K562 (cell line): ENCODE results near the gene GHR. TPM values are rescaled to one million over a fixed set of nuclear protein-coding genes. Genes with fewer than 3 reads are reported as not detected.

Source experiments
- ATAC-seq: fragments of 200-7000 bp; cut with Tn5 transposase; 3 replicates; pipeline ENCODE4 v1.9.1; 2020; ENCODE audit warnings: moderate library complexity
- BruUV-seq: library from RNA; stranded (reverse); fragments of 400-500 nt; replicated peaks from 2 replicates; lab custom pipeline; 2021; lab: Mats Ljungman, UMichigan
- CTCF ChIA-PET: fragments of 300-600 bp; formaldehyde crosslinking; extraction: SDS; loops from one replicate; lab custom pipeline; 2021; ENCODE audit warnings: low intra/inter-chr PET ratio; lab: Yijun Ruan, JAX
- POLR2A ChIA-PET: fragments of 300-600, 350-650 bp; sonication (Branson Sonifier 250); formaldehyde crosslinking; extraction: SDS; loops from one replicate; lab custom pipeline; 2021; ENCODE audit warnings: antibody characterized with exemption, inconsistent platforms; lab: Yijun Ruan, JAX
- DNase-seq, 4 experiments: peaks; one replicate each; pipeline versions ENCODE4 v3.0.0 to v3.0.0-alpha.2; 2011 to 2018; ENCODE audit warnings: low spot score in 3 of 4, mixed read lengths in 3 of 4; ENCODE audit errors: extremely low read depth in 1 of 4
- FAIRE-seq: peaks from 2 replicates; lab custom pipeline; 2011; peaks lifted over from hg19 to GRCh38; lab: Jason Lieb, UNC
- H2AFZ ChIP-seq: 2 replicates; pipeline ENCODE4 v1.6.0; 2011; ENCODE audit warnings: low read depth, low read length, control low read depth, inconsistent platforms
- H3K27ac ChIP-seq: fragments of 200-600 bp; 3 replicates; pipeline ENCODE4 v1.8.0; 2011; ENCODE audit warnings: low read depth, mild to moderate bottlenecking, control low read depth, inconsistent platforms, low read length, moderate library complexity, mixed read lengths; ENCODE audit errors: extremely low read depth
- H3K27me3 ChIP-seq, 2 experiments: fragments of 300-600 bp in 1 of 2; 2 replicates in 1 of 2; 3 replicates in 1 of 2; pipeline versions ENCODE4 v1.6.0 to v1.8.0; 2011; ENCODE audit warnings: inconsistent platforms in 2 of 2, low read length in 2 of 2, mild to moderate bottlenecking in 1 of 2, mixed read lengths in 1 of 2, moderate library complexity in 1 of 2; ENCODE audit not compliant: control insufficient read depth in 2 of 2, insufficient read depth in 2 of 2
- H3K36me3 ChIP-seq: fragments of 300-600 bp; 3 replicates; pipeline ENCODE4 v1.8.0; 2011; ENCODE audit warnings: mild to moderate bottlenecking, low read length, inconsistent platforms; ENCODE audit not compliant: control insufficient read depth, insufficient read depth
- H3K4me1 ChIP-seq, 2 experiments: fragments of 200-600 bp in 1 of 2; replicated peaks in 1 of 2; 2 replicates in 1 of 2; 3 replicates in 1 of 2; pipeline versions ENCODE4 v1.5.1 to v1.8.0; 2011; ENCODE audit warnings: inconsistent platforms in 2 of 2, low read length in 2 of 2, mild to moderate bottlenecking in 1 of 2, mixed read lengths in 1 of 2, moderate library complexity in 1 of 2; ENCODE audit not compliant: control insufficient read depth in 2 of 2, insufficient read depth in 2 of 2
- H3K4me2 ChIP-seq: 2 replicates; pipeline ENCODE4 v1.6.1; 2011; ENCODE audit warnings: low read length, control low read depth, inconsistent platforms, mixed read lengths; ENCODE audit not compliant: insufficient read depth
- H3K4me3 ChIP-seq: fragments of 200-600 bp; sonication (generic), shearing (Covaris generic); 2 replicates; pipeline ENCODE4 v1.5.1; 2016; ENCODE audit warnings: control low read depth, inconsistent platforms
- H3K79me2 ChIP-seq: fragments of 200-600 bp; 3 replicates; pipeline ENCODE4 v1.8.0; 2011; ENCODE audit warnings: low read length, inconsistent platforms; ENCODE audit not compliant: control insufficient read depth, insufficient read depth
- H3K9ac ChIP-seq, 2 experiments: 2 replicates each; pipeline versions ENCODE4 v1.6.0 to v1.6.1; 2011; ENCODE audit warnings: low read depth in 2 of 2, low read length in 2 of 2, control low read depth in 1 of 2, inconsistent platforms in 1 of 2, mild to moderate bottlenecking in 1 of 2, mixed read lengths in 1 of 2; ENCODE audit not compliant: insufficient read depth in 1 of 2
- H3K9me1 ChIP-seq: one replicate; pipeline ENCODE4 v1.6.0; 2011; ENCODE audit warnings: inconsistent platforms, mild to moderate bottlenecking, low read length, moderate library complexity; ENCODE audit not compliant: control insufficient read depth, insufficient read depth
- H3K9me3 ChIP-seq: replicated peaks from 2 replicates; pipeline ENCODE4 v1.5.1; 2011; ENCODE audit warnings: low read depth, low read length, inconsistent platforms; ENCODE audit not compliant: control insufficient read depth, insufficient read depth
- H4K20me1 ChIP-seq: replicated peaks from 2 replicates; pipeline ENCODE4 v1.6.1; 2011; ENCODE audit warnings: low read length, inconsistent platforms, mixed read lengths; ENCODE audit not compliant: control insufficient read depth, insufficient read depth
- CEBPG ChIP-seq, 3 experiments: fragments of 200-800 bp in 1 of 3; sonication (Bioruptor generic) in 1 of 3; sonication (generic) in 1 of 3; formaldehyde crosslinking in 1 of 3; IDR thresholded peaks in 2 of 3; conservative IDR thresholded peaks in 1 of 3; 2 replicates each; pipeline versions ENCODE4 v1.6.1 to v1.8.0; 2016 to 2022; ENCODE audit warnings: missing compliant biosample characterization in 2 of 3, missing genetic modification characterization in 2 of 3, mild to moderate bottlenecking in 1 of 3, missing genetic modification reagents in 1 of 3
- GTF2A2 ChIP-seq: IDR thresholded peaks from 2 replicates; pipeline ENCODE4 v1.6.1; 2016; ENCODE audit warnings: mild to moderate bottlenecking, missing genetic modification characterization, missing compliant biosample characterization
- KDM1A ChIP-seq, 2 experiments: fragments of 450-650 bp; IDR thresholded peaks; 2 replicates each; pipeline ENCODE4 v1.6.1; 2016; ENCODE audit warnings: mild to moderate bottlenecking in 2 of 2
- WGBS: fragments of 100-300 bp; shearing (Covaris generic); methylation state at CpG from one replicate; pipeline ENCODE4 v1.1.6; 2016; ENCODE audit warnings: low coverage, mixed read lengths; ENCODE audit not compliant: insufficient coverage; ENCODE audit errors: missing lambda C conversion rate; 5-methylcytosine and 5-hydroxymethylcytosine counted together
- in situ Hi-C: fragments of 300-500 bp; cut with MboI; formaldehyde crosslinking; loops from 4 replicates; pipeline ENCODE4 v1.15.0; 2018; ENCODE audit warnings: inconsistent platforms, mixed read lengths
- intact Hi-C: fragments of 100-400 bp; cut with micrococcal nuclease; formaldehyde crosslinking; loops from 2 replicates; pipeline ENCODE4 v1.14.2; 2022
- polyA plus RNA-seq, 8 experiments: library from polyadenylated mRNA; depleted of rRNA in 4 of 8; stranded (reverse) in 5 of 8; unstranded in 3 of 8; fragments of >200 nt; fragmentation: Nextera tagmentation in 2 of 8; fragmentation: Illumina TruSeq in 1 of 8; extraction: Ambion mirVana in 2 of 8; extraction: Trizol in 1 of 8; gene quantifications; 2 replicates each; pipeline versions ENCODE4 v1.2.1 to v1.2.3, GENCODE V29; 2011 to 2014; ENCODE audit warnings: inconsistent platforms in 1 of 8, missing spikeins in 1 of 8
- total RNA-seq, 7 experiments: library from RNA; depleted of rRNA in 6 of 7; stranded (reverse); fragments of >200 nt in 6 of 7; fragmentation: Illumina TruSeq in 2 of 7; extraction: Trizol in 2 of 7; gene quantifications; 2 replicates each; pipeline versions ENCODE4 v1.2.1 to v1.2.3, GENCODE V29; 2011 to 2021; ENCODE audit warnings: low replicate concordance in 1 of 7
- TF ChIP-seq, protein P1 (sequence below): sonication (generic); formaldehyde crosslinking; IDR thresholded peaks from 2 replicates; pipeline ENCODE4 v1.8.1; 2023; ENCODE audit warnings: mild to moderate bottlenecking, missing genetic modification reagents

Gene GHR
- total and polyA plus RNA-seq, 9 of the 15 experiments (the other 6 are each of a cell fraction or from before 2014, with no cell fraction given): 0.01 to 0.13 (median 0.07) TPM; not detected in 5

DNA sequence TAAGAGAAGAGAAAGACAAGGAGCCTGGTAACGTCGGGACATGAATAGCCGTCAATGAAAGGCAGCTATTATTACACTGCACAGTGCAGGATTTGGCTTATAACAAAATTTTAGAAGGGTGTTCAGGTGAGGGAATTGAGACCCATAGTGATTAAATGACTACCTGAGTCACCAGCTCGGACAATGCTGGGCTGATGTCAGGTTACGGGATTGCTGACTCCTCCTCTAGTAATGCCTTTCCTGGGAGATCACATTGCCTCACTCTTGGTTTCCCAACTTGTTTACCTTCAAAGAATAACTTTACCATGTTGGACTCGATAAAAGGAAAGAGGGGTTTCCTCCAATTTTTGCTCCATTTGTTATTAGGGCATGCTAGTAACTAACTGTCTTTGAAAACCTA lies 132.6 kb downstream of the GHR start (continued):
- TF ChIP-seq, protein P1, sequence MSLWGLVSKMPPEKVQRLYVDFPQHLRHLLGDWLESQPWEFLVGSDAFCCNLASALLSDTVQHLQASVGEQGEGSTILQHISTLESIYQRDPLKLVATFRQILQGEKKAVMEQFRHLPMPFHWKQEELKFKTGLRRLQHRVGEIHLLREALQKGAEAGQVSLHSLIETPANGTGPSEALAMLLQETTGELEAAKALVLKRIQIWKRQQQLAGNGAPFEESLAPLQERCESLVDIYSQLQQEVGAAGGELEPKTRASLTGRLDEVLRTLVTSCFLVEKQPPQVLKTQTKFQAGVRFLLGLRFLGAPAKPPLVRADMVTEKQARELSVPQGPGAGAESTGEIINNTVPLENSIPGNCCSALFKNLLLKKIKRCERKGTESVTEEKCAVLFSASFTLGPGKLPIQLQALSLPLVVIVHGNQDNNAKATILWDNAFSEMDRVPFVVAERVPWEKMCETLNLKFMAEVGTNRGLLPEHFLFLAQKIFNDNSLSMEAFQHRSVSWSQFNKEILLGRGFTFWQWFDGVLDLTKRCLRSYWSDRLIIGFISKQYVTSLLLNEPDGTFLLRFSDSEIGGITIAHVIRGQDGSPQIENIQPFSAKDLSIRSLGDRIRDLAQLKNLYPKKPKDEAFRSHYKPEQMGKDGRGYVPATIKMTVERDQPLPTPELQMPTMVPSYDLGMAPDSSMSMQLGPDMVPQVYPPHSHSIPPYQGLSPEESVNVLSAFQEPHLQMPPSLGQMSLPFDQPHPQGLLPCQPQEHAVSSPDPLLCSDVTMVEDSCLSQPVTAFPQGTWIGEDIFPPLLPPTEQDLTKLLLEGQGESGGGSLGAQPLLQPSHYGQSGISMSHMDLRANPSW (CRISPR knock-in tag): no peak
- no peak for TF ChIP-seq GTF2A2 (tag)

GRCh38 chr5:42557689-42558088 lies 134.4 kb downstream of the GHR start:
- no peaks in the 10 kb centered on the region for H4K20me1 ChIP-seq
- FAIRE-seq (no peak), ATAC-seq (no peak), DNase-seq (no peak)
- H3K9me3 ChIP-seq: no peaks in the 10 kb centered on the region
- no peak overlapping the region for H2AFZ ChIP-seq
- no peak overlapping the region for H3K27ac ChIP-seq
- no peaks in the 10 kb centered on the region for H3K9me1 ChIP-seq
- no peaks in the 10 kb centered on the region for H3K4me1 ChIP-seq
- H3K36me3 ChIP-seq: no peaks in the 10 kb centered on the region
- TF ChIP-seq CEBPG (CRISPR knock-in tag; IDR thresholded peaks at IDR 0.05) (no peak), CEBPG (tag; conservative IDR thresholded peaks at IDR 0.05 in 1 of 2, IDR thresholded peaks at IDR 0.05 in 1 of 2) (0 out of 4 replicates have a peak, but pooled peaks of 1 of the 2 experiments have one; percentile 12), KDM1A (IDR thresholded peaks at IDR 0.05) (no peak)
- H3K27me3 ChIP-seq: peaks cover 3 to 6% of the 10 kb centered on the region in 2 experiments; a peak in 1 of 5 replicates
- no peak overlapping the region for H3K4me3 ChIP-seq
- BruUV-seq: no TSS peak
- ChIA-PET CTCF (no interaction called here), POLR2A (no interaction called here)
- H3K9ac ChIP-seq: no peak overlapping the region
- no peaks in the 10 kb centered on the region for H3K79me2 ChIP-seq
- no peak overlapping the region for H3K4me2 ChIP-seq
- WGBS: 0% methylated on average over 1 of the region's 1 CpG
- intact Hi-C loops (no loop called here), in situ Hi-C loops (no loop called here)
